GM06990 (cell line): ENCODE results near the gene ADAMTS12.

Source experiments
- DNase-seq: peaks from one replicate; pipeline ENCODE4 v3.0.0-alpha.2; 2011; ENCODE audit not compliant: insufficient read length; ENCODE audit errors: extremely low read depth
- H3K27me3 ChIP-seq: replicated peaks from 2 replicates; pipeline ENCODE4 v1.6.0; 2011; ENCODE audit warnings: low read length; ENCODE audit not compliant: control insufficient read depth, insufficient read depth
- H3K36me3 ChIP-seq: 2 replicates; pipeline ENCODE4 v1.5.1; 2011; ENCODE audit warnings: low read length; ENCODE audit not compliant: control insufficient read depth, insufficient read depth
- H3K4me3 ChIP-seq: replicated peaks from 2 replicates; pipeline ENCODE4 v1.5.1; 2011; ENCODE audit warnings: low read depth, mild to moderate bottlenecking, control low read depth, low read length
- CTCF ChIP-seq: IDR thresholded peaks from 2 replicates; pipeline ENCODE4 v1.5.1; 2011; ENCODE audit warnings: low read length, control low read depth, mild to moderate bottlenecking, inconsistent platforms; ENCODE audit not compliant: insufficient read depth, poor library complexity, severe bottlenecking

The ADAMTS12 gene

GRCh38 chr5:33690374-33691135 lies 201.2 kb downstream of the ADAMTS12 start:
- no peaks in the 10 kb centered on the region for H3K27me3 ChIP-seq
- no peak for TF ChIP-seq CTCF
- no peak overlapping the region for H3K4me3 ChIP-seq
- no peaks in the 10 kb centered on the region for H3K36me3 ChIP-seq
- DNase-seq: no peak

- TF ChIP-seq CTCF: no peak
- Histone ChIP-seq H3K4me3 (no peak overlapping the region), H3K27me3 (no peaks in the 10 kb centered on the region), H3K36me3 (no peaks in the 10 kb centered on the region)
- DNase-seq: no peak
These were observed 203.3 kb downstream of the ADAMTS12 start for GRCh38 chr5:33688526-33688925.

GRCh38 chr5:33688066-33688465 lies 203.7 kb downstream of the ADAMTS12 start:
- TF ChIP-seq CTCF: no peak
- H3K27me3 ChIP-seq: no peaks in the 10 kb centered on the region
- DNase-seq: no peak
- no peak overlapping the region for H3K4me3 ChIP-seq
- H3K36me3 ChIP-seq: no peaks in the 10 kb centered on the region

GRCh38 chr5:33685873-33686755 lies 205.7 kb downstream of the ADAMTS12 start:
- TF ChIP-seq CTCF: no peak
- no peak overlapping the region for H3K4me3 ChIP-seq
- no peaks in the 10 kb centered on the region for H3K36me3 ChIP-seq
- H3K27me3 ChIP-seq: no peaks in the 10 kb centered on the region
- peak; percentile 23 for DNase-seq

- Histone ChIP-seq H3K27me3 (no peaks in the 10 kb centered on the region), H3K36me3 (no peaks in the 10 kb centered on the region; the same call in 1 of the 2 replicates), H3K4me3 (no peak overlapping the region)
- DNase-seq: no peak
- no peak for TF ChIP-seq CTCF
These were observed 207.2 kb downstream of the ADAMTS12 start for GRCh38 chr5:33684496-33685159.
